ENCODE data around the gene APC2.

DNA sequence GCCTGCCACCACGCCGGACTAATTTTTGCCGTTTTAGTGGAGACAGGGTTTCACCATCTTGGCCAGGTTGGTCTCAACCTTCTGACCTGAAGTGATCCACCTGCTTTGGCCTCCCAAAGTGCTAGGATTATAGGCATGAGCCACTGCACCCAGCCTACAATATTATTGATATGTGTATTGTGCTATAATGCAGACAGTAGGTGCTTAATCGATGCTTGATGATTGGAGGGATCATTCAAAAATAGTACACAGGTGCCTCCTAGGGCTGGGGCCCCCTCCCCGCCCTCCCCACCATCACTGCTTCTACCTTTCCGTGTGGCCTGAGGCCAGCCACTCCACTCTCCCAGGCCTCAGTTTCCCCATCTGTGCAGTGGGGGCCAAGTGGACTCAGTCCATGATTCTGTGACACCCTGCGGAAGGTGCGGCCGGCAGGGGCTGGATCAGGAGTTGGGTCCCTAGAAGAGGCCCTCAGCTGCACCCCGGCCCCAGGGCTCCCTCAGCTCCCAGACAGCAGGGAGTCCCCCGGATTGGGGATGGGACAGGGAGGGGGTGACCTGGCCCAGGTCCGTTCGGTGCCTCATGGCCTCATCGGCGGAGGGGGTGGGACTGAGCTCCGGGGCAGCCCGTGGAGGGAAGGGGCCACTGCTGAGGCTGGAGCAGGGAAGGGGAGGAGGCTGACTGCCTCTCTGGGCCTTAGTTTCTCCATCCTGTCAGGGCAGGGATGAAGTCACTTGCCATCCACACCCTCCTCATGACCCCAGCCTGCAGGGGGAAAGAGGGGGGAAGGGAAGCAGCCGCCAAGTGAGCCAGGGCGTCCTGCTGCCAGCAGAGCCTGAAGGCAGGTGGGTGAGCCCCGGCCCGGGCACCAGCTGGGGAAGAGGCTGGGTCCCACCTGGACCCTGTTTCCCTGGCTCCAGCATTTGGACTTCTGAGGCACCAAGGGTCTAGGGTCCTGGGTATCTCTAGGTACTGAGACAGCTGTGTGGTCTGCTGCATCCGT is 61.7 kb downstream of the APC2 start:
- no peak for TF ChIP-seq POLR2A (IDR thresholded peaks at IDR 0.05)
- TF ChIP-seq, protein P1, sequence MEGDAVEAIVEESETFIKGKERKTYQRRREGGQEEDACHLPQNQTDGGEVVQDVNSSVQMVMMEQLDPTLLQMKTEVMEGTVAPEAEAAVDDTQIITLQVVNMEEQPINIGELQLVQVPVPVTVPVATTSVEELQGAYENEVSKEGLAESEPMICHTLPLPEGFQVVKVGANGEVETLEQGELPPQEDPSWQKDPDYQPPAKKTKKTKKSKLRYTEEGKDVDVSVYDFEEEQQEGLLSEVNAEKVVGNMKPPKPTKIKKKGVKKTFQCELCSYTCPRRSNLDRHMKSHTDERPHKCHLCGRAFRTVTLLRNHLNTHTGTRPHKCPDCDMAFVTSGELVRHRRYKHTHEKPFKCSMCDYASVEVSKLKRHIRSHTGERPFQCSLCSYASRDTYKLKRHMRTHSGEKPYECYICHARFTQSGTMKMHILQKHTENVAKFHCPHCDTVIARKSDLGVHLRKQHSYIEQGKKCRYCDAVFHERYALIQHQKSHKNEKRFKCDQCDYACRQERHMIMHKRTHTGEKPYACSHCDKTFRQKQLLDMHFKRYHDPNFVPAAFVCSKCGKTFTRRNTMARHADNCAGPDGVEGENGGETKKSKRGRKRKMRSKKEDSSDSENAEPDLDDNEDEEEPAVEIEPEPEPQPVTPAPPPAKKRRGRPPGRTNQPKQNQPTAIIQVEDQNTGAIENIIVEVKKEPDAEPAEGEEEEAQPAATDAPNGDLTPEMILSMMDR (IDR thresholded peaks at IDR 0.05): no peak
